Bone marrow (tissue), 2 donors: Measurements from ENCODE around the gene PTPRN2.
"Not testable (repeated sequence)": the region's sequence is repeated elsewhere in the genome, so short reads cannot be mapped to it uniquely, and the experiment has no call there.

Experiments used
- DNase-seq, 2 donors: peaks; one replicate each; lab custom pipeline; 2025; lab: John Stamatoyannopoulos, UW

The PTPRN2 gene

GRCh38 chr7:158550886-158551452 lies 36.7 kb downstream of the PTPRN2 start:
- no peak for DNase-seq

GRCh38 chr7:158550394-158550700 lies 37.3 kb downstream of the PTPRN2 start:
- no peak for DNase-seq

- no peak for DNase-seq
Measured at GRCh38 chr7:158549616-158550393, 37.8 kb downstream of the PTPRN2 start.

- DNase-seq = no peak
Measured at GRCh38 chr7:158549176-158549615, 38.4 kb downstream of the PTPRN2 start.

DNA sequence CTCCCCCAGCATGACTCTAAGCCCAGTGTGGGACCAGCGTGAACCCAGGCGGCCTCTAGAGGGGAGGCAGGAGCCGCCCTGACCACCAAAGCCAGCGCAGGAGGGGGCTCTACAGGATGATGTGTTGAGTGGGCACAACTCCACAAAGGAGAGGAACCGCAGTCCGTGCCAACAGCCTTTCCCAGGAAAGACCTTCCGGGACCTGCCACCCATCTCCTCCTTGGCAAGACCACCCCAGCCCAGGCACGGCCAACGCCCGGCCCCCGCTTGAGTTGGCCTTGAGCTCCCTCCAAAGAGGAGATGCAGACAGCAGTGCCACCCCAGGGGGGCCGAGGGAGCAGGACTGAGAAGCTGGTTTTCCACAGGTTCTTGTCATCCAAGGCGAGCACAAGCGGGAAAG lies 38.9 kb downstream of the PTPRN2 start:
- no peak for DNase-seq

- no peak for DNase-seq
Measured at GRCh38 chr7:158547817-158548216, 39.8 kb downstream of the PTPRN2 start.

GRCh38 chr7:158546626-158547025 lies 41.0 kb downstream of the PTPRN2 start:
- no peak for DNase-seq

DNA sequence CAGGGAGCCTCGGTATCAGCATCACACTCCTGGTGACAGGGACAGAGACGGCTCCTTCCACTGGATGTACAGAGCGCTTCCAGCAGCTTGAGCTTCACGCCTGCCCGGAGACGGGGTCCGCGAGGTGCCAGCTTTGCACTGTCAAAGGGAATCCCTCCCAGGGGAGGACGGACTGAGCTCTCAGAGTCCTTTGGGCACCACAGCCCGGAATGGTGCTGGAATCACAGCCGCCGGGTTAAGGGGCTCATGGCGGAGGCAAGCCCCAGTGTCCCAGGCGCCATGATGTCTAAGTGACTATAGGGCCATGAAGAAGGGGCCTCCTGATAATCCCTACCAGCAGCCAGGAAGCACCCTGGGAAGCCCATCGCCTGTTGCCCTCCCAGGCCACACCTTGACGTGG lies 41.4 kb downstream of the PTPRN2 start:
- DNase-seq = no peak

DNA sequence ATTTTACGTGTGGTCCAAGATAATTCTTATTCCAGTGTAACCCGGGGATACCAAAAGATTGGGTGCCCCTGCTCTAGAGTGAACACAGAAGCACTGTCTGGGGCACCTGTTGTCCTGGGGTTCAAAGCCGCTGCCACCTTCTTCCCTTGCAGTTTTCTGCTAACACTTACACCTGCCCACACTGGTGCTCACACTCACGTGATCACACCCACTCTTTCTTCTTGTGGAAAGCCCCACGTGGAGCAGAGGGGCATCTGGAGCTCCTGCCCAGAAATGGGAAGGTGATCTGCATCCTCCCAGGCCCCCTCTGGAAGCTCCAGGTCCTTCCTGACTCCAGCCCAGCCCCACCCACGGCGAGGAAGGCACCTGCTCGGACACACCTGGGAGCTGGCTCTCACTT lies 42.9 kb downstream of the PTPRN2 start:
- no peak for DNase-seq

DNA sequence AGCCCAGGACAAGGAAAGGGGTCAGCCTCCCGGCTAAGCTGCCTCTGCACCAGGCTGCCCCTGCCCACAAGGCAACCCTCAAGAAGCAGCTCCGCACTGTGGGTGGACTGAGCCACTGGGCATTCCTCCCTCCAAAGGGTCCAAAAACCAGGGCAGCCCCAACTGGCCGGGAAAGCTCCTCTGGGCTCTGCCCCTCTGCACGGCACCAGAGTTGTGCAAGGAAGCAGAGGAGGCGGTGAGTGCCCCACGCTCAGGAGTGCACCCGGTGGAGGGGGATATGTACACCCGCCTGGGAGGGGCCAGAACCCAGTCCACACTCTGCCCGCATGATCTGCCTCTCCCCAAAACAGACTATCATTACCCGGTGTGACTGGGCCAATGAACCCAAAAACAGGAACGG lies 43.8 kb downstream of the PTPRN2 start:
- no peak for DNase-seq

DNA sequence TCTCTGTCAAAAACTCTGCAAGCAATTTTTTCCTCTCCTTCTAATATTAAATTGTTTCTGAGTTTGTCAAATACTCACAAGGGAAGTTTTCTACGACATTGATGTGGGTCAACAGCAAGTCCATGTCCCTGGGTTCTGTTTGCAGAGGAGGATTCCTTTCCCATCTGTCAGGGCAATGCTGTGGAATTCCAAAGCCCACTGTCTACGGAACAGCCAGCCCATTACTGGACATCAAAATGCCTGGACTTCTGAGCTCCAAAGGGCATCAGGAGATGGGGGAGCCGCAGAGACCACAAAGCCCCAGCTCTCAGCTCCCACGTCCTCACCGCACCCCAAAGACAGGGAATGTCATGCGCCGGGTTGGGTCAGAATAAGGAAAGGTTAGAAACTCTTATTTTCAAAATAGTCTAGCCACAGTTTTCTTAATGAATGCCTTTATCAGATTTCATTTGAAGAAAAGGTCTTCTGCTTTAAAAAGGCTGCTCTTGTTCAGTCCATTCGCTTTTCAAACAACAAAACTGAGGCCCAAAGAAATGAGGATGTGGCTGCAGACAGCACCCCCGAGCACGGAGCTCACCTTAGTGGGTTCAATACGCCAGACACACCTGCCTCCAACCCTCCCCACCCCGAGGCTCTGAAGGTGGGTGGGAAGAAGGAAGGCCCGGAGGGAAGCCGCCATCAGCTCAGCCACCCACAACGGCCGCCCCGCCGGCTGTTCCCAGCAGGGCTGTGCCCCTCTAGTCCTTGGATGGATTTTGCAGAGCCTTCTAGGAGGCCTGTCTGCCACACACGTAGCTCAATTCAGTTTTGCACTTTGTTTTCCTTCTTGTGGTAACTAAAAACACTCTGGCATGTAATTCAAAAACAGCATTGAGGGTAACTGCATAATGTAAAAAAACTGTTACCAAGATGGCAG lies 44.7 kb downstream of the PTPRN2 start:
- DNase-seq = no peak

DNA sequence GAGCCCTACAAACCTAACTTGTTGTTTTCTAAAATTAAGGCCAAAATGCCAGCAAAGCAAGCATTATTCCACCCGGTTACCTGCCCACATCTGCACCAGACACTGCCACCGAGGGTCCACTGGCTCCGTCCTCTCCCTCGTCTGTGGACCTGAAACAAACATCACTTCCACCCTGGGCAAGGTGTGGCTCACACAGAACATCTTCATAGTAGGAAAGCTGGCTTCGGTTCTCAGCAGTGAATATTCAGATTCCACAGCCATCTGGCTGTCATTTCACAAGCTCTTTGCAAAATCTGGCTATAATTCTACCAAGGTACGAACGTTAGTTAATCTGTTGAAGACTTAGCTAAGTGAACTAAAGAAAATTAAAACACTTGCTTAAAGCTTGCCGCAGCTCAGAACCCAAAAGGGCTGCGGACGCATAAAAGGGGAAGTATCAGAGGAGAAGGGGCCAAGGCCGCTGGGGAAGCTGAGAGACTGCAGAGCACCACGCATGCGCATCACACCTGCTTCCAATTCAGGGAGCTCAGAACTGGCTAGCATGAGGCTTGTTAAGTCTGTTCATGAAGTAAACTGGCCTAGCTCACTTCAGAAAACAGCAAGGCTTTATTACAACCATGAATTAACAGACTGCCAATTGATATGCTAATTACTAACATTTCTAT lies 46.1 kb downstream of the PTPRN2 start:
- DNase-seq = peak in 1 of 2 donors; percentile 19

DNA sequence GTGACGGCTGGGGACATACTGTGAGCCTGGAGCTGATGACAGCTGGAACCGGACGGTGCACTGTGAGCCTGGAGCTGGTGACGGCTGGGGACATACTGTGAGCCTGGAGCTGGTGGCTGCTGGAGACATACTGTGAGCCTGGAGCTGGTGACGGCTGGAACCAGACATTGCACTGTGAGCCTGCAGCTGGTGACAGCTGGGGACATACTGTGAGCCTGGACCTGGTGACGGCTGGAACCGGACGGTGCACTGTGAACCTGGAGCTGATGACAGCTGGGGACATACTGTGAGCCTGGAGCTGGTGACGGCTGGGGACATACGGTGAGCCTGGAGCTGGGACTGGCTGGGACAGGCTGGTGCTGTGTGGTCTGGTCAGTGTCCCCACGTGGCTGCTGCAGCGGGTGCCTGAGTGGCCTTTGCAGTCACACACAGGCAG lies 47.9 kb downstream of the PTPRN2 start:
- no peak for DNase-seq

DNA sequence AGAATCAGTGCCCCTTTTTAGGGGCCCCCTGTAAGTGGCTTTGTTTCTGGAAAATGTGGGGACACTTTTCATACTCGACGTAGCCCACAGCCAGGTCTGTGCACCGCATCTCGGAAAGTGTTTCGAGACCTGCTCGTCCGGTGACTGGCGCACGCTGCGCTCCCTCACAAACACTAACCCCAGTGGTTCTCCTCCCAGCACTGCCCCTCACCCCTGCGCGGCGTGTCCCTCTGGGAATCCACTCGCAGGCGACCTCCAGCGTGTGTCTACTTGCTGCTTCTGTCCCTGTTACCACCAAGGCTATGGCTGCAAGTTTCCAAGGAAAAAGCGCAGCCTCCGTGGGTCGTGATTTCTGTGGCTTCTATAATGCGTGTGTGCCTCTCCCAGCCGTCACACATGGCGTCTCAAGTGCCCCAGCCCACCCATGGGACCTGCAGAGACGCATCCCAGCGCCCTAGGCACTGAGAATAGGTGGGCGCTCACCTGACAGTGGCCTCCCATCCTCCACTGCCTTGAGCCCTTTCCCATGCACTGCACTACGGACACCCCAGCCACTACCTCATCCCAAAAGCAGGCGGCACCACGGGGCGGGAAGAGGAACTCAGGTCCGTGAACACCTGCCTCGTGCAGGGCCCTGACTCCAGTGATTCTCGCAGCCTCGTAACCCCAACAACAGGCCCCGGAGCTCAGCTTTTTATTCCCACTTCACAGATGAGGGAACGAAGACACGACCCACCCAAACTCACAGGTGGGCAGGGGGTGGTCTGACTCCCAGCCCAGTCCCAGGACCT lies 49.3 kb downstream of the PTPRN2 start:
- DNase-seq = no peak

- DNase-seq = no peak
Measured at GRCh38 chr7:158537516-158537882, 50.1 kb downstream of the PTPRN2 start.

GRCh38 chr7:158536871-158537515 lies 50.6 kb downstream of the PTPRN2 start:
- DNase-seq = no peak

DNA sequence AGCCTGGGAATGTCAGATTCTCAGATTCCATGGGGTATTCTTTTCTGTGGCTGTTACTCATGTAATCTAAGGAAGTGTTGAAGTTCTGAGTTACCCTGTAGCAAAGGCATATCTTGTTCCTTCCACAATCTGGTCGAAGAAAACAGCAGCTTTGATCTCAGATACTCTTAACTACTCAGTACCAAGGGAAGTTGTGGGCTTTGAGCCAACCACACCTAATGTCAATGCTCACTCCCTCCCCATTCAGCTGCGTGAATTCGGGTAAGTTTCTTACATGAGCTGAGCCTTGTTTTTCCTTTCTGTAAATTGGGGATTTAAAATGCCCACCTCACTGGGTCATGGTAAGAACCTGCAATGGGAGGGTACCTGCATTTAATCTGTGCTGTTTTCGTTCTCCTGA lies 52.5 kb downstream of the PTPRN2 start:
- no peak for DNase-seq

DNA sequence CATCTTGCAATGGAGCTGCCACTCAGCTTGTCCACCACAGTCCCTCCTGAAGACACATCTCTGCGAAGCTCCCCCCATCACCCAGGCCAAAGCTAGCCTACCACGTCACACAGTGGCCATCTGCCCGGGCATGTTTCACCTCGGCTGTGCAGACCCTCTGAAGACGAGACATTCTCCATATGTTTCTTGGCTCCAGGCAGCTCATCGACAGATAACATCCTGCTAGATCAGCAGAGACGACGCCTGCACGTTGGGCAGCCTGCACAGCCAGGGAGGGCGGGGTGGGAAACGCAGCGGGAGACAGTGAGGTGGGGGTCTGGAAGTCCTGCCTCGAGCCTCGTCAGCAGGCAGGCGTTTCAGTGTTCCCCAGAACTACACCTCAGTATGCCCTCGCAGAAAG lies 53.0 kb downstream of the PTPRN2 start:
- DNase-seq = no peak

GRCh38 chr7:158534134-158534515 lies 53.5 kb downstream of the PTPRN2 start:
- not testable (repeated sequence) for DNase-seq

- no peak for DNase-seq
Measured at GRCh38 chr7:158533386-158534133, 54.1 kb downstream of the PTPRN2 start.
